IMR-90 (cell line): ENCODE results near the gene RPL10A. TPM values are rescaled to one million over a fixed set of nuclear protein-coding genes. Genes with fewer than 3 reads are reported as not detected.

Experiments
- ATAC-seq: fragments of 200-7000 bp; cut with Tn5 transposase; 2 replicates; pipeline ENCODE4 v1.9.1; 2020; ENCODE audit warnings: low read depth, mild to moderate bottlenecking, moderate library complexity
- BruUV-seq: library from RNA; stranded (reverse); fragments of 400-500 nt; replicated peaks from 2 replicates; lab custom pipeline; 2021; lab: Mats Ljungman, UMichigan
- CTCF ChIA-PET: fragments of 300-600 bp; formaldehyde crosslinking; extraction: SDS; loops from one replicate; lab custom pipeline; 2021; ENCODE audit warnings: antibody characterized with exemption; lab: Yijun Ruan, JAX
- POLR2A ChIA-PET: fragments of 300-600 bp; sonication (Branson Sonifier 250); formaldehyde crosslinking; loops from one replicate; lab custom pipeline; 2022; ENCODE audit warnings: antibody characterized with exemption; ENCODE audit not compliant: unreplicated experiment; lab: Charles Lee
- DNase-seq: peaks from one replicate; pipeline ENCODE4 v3.0.0; 2013
- H2AFZ ChIP-seq: replicated peaks from 2 replicates; pipeline ENCODE3; 2013; ENCODE audit warnings: low read length, mild to moderate bottlenecking; ENCODE audit not compliant: poor library complexity
- H2AK5ac ChIP-seq: 2 replicates; pipeline ENCODE4 v1.6.1; 2013; ENCODE audit warnings: low read depth, low read length, inconsistent platforms
- H2AK9ac ChIP-seq: replicated peaks from 2 replicates; pipeline ENCODE3; 2013; ENCODE audit warnings: mild to moderate bottlenecking, low read depth, low read length, moderate library complexity; ENCODE audit not compliant: poor library complexity
- H2BK120ac ChIP-seq: 2 replicates; pipeline ENCODE4 v1.6.1; 2013; ENCODE audit warnings: low read depth, low read length, inconsistent platforms
- H2BK15ac ChIP-seq: 3 replicates; pipeline ENCODE4 v1.6.1; 2013; ENCODE audit warnings: low read depth, low read length, inconsistent platforms
- H2BK20ac ChIP-seq: 2 replicates; pipeline ENCODE4 v1.6.1; 2013; ENCODE audit warnings: low read depth, mild to moderate bottlenecking, inconsistent platforms, low read length, moderate library complexity
- H2BK5ac ChIP-seq: 2 replicates; pipeline ENCODE4 v1.6.1; 2013; ENCODE audit warnings: mild to moderate bottlenecking, low read depth, low read length, inconsistent platforms; ENCODE audit not compliant: poor library complexity, severe bottlenecking
- H3K14ac ChIP-seq: replicated peaks from 2 replicates; pipeline ENCODE4 v1.6.1; 2013; ENCODE audit warnings: low read depth, low read length, inconsistent platforms
- H3K18ac ChIP-seq: 2 replicates; pipeline ENCODE4 v1.6.1; 2013; ENCODE audit warnings: low read depth, low read length, control low read depth
- H3K23ac ChIP-seq: 2 replicates; pipeline ENCODE4 v1.6.1; 2013; ENCODE audit warnings: low read depth, low read length, inconsistent platforms
- H3K27ac ChIP-seq: 2 replicates; pipeline ENCODE4 v1.5.1; 2013; ENCODE audit warnings: mild to moderate bottlenecking, control low read depth, low read length; ENCODE audit not compliant: insufficient read depth
- H3K27me3 ChIP-seq: 2 replicates; pipeline ENCODE4 v1.6.1; 2013; ENCODE audit warnings: low read length; ENCODE audit not compliant: control insufficient read depth, insufficient read depth
- H3K36me3 ChIP-seq: 2 replicates; pipeline ENCODE4 v1.6.1; 2013; ENCODE audit warnings: low read length, mixed read lengths; ENCODE audit not compliant: control insufficient read depth, insufficient read depth
- H3K4ac ChIP-seq: 2 replicates; pipeline ENCODE4 v1.6.1; 2013; ENCODE audit warnings: low read depth, low read length, inconsistent platforms
- H3K4me1 ChIP-seq: 2 replicates; pipeline ENCODE4 v1.6.1; 2013; ENCODE audit warnings: low read length, mixed read lengths; ENCODE audit not compliant: control insufficient read depth, insufficient read depth
- H3K4me2 ChIP-seq: 2 replicates; pipeline ENCODE4 v1.6.1; 2013; ENCODE audit warnings: low read depth, mild to moderate bottlenecking, control low read depth, low read length, moderate library complexity
- H3K4me3 ChIP-seq: 2 replicates; pipeline ENCODE4 v1.5.1; 2013; ENCODE audit warnings: low read depth, mild to moderate bottlenecking, control low read depth, low read length, moderate library complexity; ENCODE audit not compliant: insufficient read depth
- H3K56ac ChIP-seq: 2 replicates; pipeline ENCODE4 v1.6.1; 2013; ENCODE audit warnings: low read length, inconsistent platforms; ENCODE audit not compliant: insufficient read depth; ENCODE audit errors: extremely low read depth
- H3K79me1 ChIP-seq, 2 experiments: 2 replicates each; pipeline ENCODE4 v1.6.1; 2013; ENCODE audit warnings: low read length in 2 of 2, inconsistent platforms in 1 of 2, low read depth in 1 of 2
- H3K9ac ChIP-seq: 2 replicates; pipeline ENCODE4 v1.6.1; 2013; ENCODE audit warnings: low read depth, low read length, control low read depth
- H3K9me1 ChIP-seq: 2 replicates; pipeline ENCODE4 v1.6.1; 2013; ENCODE audit warnings: low read length, inconsistent platforms; ENCODE audit not compliant: insufficient read depth
- H3K9me3 ChIP-seq: 2 replicates; pipeline ENCODE4 v1.6.1; 2013; ENCODE audit warnings: low read length; ENCODE audit not compliant: control insufficient read depth, insufficient read depth
- H4K20me1 ChIP-seq: 2 replicates; pipeline ENCODE4 v1.6.1; 2013; ENCODE audit warnings: low read length, inconsistent platforms; ENCODE audit not compliant: insufficient read depth
- H4K5ac ChIP-seq: 2 replicates; pipeline ENCODE4 v1.6.1; 2013; ENCODE audit warnings: mild to moderate bottlenecking, low read depth, low read length, control low read depth
- H4K8ac ChIP-seq, 2 experiments: 2 replicates each; pipeline ENCODE4 v1.6.1; 2013; ENCODE audit warnings: low read depth in 2 of 2, low read length in 2 of 2, control low read depth in 1 of 2, inconsistent platforms in 1 of 2
- H4K91ac ChIP-seq: 2 replicates; pipeline ENCODE4 v1.6.1; 2013; ENCODE audit warnings: low read depth, low read length, inconsistent platforms; ENCODE audit not compliant: insufficient read depth
- CEBPB ChIP-seq: IDR thresholded peaks from 2 replicates; pipeline ENCODE4 v1.6.1; 2012; ENCODE audit warnings: low read depth, low read length, improper control_type of control experiment
- FOS ChIP-seq: fragments of 150-350 bp; IDR thresholded peaks from 2 replicates; pipeline ENCODE4 v1.6.1; 2016; ENCODE audit warnings: low read depth, low read length
- MAZ ChIP-seq: IDR thresholded peaks from 2 replicates; pipeline ENCODE4 v1.6.1; 2012; ENCODE audit warnings: low read depth, mild to moderate bottlenecking, low read length, improper control_type of control experiment, moderate library complexity, borderline replicate concordance
- WGBS, 2 experiments: methylation state at CpG; one replicate each; pipeline versions ENCODE4 v1.1.5 to v1.1.7; 2013; ENCODE audit warnings: missing lambda C conversion rate in 2 of 2; ENCODE audit not compliant: insufficient read length in 1 of 2; ENCODE audit errors: extremely low coverage in 2 of 2; 5-methylcytosine and 5-hydroxymethylcytosine counted together
- dilution Hi-C: fragments of 300-500 bp; cut with HindIII; formaldehyde crosslinking; loops from one replicate; pipeline ENCODE4 v1.14.3; 2018; ENCODE audit warnings: low sequenced_read_pairs; ENCODE audit not compliant: unreplicated experiment
- in situ Hi-C: fragments of 300-500 bp; cut with MboI; formaldehyde crosslinking; loops from 3 replicates; pipeline ENCODE4 v1.14.3; 2019; ENCODE audit warnings: low sequenced_read_pairs, inconsistent platforms, mixed read lengths
- intact Hi-C: fragments of 100-400 bp; cut with micrococcal nuclease; formaldehyde crosslinking; loops from 2 replicates; pipeline ENCODE4 v1.10.0; 2022
- polyA plus RNA-seq, 3 experiments: library from polyadenylated mRNA; depleted of rRNA; stranded (reverse); fragments of >200 nt; gene quantifications; 2 replicates each; pipeline ENCODE4 v1.2.3, GENCODE V29; 2012; ENCODE audit warnings: low replicate concordance in 1 of 3
- total RNA-seq: library from RNA; depleted of rRNA; stranded (reverse); fragments of >200 nt; gene quantifications from 2 replicates; pipeline ENCODE4 v1.2.3, GENCODE V29; 2012

RPL10A gene
- total and polyA plus RNA-seq, 2 of the 4 experiments (the other 2 are of a cell fraction) = 2,310 to 3,153 TPM

DNA sequence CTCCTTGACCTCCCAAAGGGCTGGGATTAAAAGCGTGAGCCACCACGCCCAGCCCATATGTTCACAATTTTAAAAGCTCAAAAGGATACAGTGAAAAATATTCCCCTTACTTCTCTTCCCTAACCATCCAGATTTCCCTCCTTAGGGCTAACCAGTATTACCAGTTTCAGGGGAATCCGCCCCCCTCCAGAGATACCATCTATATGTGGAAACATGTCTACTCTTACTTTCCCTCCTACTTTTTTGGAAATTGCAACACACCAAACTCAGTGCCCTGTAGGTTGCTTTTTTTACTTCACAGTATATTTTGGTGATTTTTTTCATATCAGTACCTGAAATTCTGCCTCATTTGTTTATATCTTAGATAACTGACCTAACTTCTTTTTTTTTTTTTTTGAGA, 6.9 kb upstream of the RPL10A start:
- ChIA-PET CTCF (interaction anchor here (0.6 kb wide), 1 partner anchor 118 kb away, joined by 5 read pairs; no protein-coding TSS in a partner anchor), POLR2A (interaction anchor here (0.5 kb wide), 1 partner anchor 29 kb away, joined by 3 read pairs; no protein-coding TSS in a partner anchor)
- Histone ChIP-seq H3K4ac (no peak overlapping the region), H2BK15ac (no peak overlapping the region), H2AK9ac (no peak overlapping the region), H2AK5ac (no peak overlapping the region), H3K56ac (no peak overlapping the region), H2BK5ac (no peak overlapping the region), H3K36me3 (peaks cover 26% of the 10 kb centered on the region), H3K9me1 (no peaks in the 10 kb centered on the region), H2AFZ (no peak overlapping the region), H3K9ac (no peak overlapping the region), H4K8ac (no peak overlapping the region), H3K23ac (no peak overlapping the region), H3K79me1 (peaks cover 0 to 6% of the 10 kb centered on the region in 2 experiments; a peak in 1 of 4 replicates), H3K4me2 (no peak overlapping the region), H2BK20ac (no peak overlapping the region), H3K27me3 (no peaks in the 10 kb centered on the region), H2BK120ac (no peak overlapping the region), H3K4me1 (no peaks in the 10 kb centered on the region), H4K20me1 (no peaks in the 10 kb centered on the region), H3K14ac (no peak overlapping the region), H3K18ac (no peak overlapping the region), H4K91ac (no peak overlapping the region), H4K5ac (no peak overlapping the region), H3K27ac (no peak overlapping the region), H3K9me3 (no peaks in the 10 kb centered on the region), H3K4me3 (no peak overlapping the region)
- dilution Hi-C loops (no loop called here), in situ Hi-C loops (no loop called here), intact Hi-C loops (no loop called here)
- WGBS, 2 experiments = 67% methylated on average over 3 of the region's 3 CpGs; no CpG with 5 or more reads in 1 of the 2 experiments
- TF ChIP-seq CEBPB (no peak), FOS (no peak), MAZ (no peak)
- BruUV-seq = no TSS peak
- no peak for ATAC-seq
- no peak for DNase-seq
